C4-2B (cell line): ENCODE measurements around the gene WNT1.
A peak's percentile ranks its signal among the peaks of the same experiment; 100 is the strongest.

Source experiments
- ZFX ChIP-seq: fragments of 450-650 bp; IDR thresholded peaks from 2 replicates; pipeline ENCODE4 v1.6.1; 2017
- TF ChIP-seq, protein P1 (sequence below): fragments of 450-650 bp; conservative IDR thresholded peaks from 2 replicates; pipeline ENCODE4 v1.5.1; 2017; ENCODE audit warnings: mild to moderate bottlenecking

DNA sequence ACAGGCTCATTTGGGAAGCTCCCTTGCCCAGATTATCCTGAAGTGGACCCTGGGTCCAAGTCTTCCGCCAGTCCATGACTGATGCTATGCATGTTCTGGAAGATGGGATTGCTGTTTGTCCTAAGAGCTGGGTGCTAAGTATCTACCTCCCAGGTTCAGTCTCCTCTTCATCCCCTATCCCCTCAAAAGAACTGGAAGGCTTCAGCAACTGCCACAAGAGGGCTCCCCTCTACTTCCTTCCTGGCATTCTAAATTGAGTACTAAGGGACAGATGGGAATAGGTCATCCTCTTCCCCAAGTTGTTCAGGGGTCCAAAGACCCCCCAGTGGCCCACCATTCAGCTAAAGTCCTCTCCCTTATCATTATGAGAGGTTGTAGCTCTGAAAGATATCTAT is 43.8 kb upstream of the WNT1 start:
- TF ChIP-seq, protein P1, sequence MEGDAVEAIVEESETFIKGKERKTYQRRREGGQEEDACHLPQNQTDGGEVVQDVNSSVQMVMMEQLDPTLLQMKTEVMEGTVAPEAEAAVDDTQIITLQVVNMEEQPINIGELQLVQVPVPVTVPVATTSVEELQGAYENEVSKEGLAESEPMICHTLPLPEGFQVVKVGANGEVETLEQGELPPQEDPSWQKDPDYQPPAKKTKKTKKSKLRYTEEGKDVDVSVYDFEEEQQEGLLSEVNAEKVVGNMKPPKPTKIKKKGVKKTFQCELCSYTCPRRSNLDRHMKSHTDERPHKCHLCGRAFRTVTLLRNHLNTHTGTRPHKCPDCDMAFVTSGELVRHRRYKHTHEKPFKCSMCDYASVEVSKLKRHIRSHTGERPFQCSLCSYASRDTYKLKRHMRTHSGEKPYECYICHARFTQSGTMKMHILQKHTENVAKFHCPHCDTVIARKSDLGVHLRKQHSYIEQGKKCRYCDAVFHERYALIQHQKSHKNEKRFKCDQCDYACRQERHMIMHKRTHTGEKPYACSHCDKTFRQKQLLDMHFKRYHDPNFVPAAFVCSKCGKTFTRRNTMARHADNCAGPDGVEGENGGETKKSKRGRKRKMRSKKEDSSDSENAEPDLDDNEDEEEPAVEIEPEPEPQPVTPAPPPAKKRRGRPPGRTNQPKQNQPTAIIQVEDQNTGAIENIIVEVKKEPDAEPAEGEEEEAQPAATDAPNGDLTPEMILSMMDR = peak; percentile 34
- TF ChIP-seq ZFX = no peak
